Measurements from ENCODE around the gene HBM. TPM values are rescaled to one million over a fixed set of nuclear protein-coding genes. Genes with fewer than 3 reads are reported as not detected.

The HBM gene
- total RNA-seq, 1 experiment from 2014 or later: not detected

GRCh38 chr16:143456-143855 is 22.3 kb upstream of the HBM start:
- Histone ChIP-seq H3K4me3 (ENCODE audit: low read depth in 2 of 2, low read length in 2 of 2) (no peak overlapping the region), H3K36me3 (ENCODE audit: control insufficient read depth, insufficient read depth, low read length) (no peaks in the 10 kb centered on the region), H3K4me1 (ENCODE audit: control insufficient read depth, insufficient read depth, low read length) (no peaks in the 10 kb centered on the region), H3K9me3 (ENCODE audit: control insufficient read depth, insufficient read depth, low read depth, low read length) (no peaks in the 10 kb centered on the region), H3K27me3 (ENCODE audit: control insufficient read depth, insufficient read depth, low read length) (no peaks in the 10 kb centered on the region), H3K27ac (ENCODE audit: low read length) (no peak overlapping the region)
- TF ChIP-seq SIN3A (IDR thresholded peaks at IDR 0.05; ENCODE audit: borderline replicate concordance, insufficient read depth, low read depth, low read length) (no peak), CTCF (IDR thresholded peaks at IDR 0.05) (no peak), REST (IDR thresholded peaks at IDR 0.05; ENCODE audit: insufficient read depth in 1 of 2, low read depth in 2 of 2, low read length in 1 of 2) (no peak), POLR2AphosphoS5 (IDR thresholded peaks at IDR 0.05; ENCODE audit: low read depth, low read length) (no peak), TCF7L2 (IDR thresholded peaks at IDR 0.05; ENCODE audit: low read depth, low read length) (no peak)
- in situ Hi-C loops (cut with HindIII; ENCODE audit: low pct_unique_long_range_greater_than_20kb, low sequenced_read_pairs): no loop called here
- ATAC-seq (no peak), DNase-seq (ENCODE audit: low read depth, low spot score) (no peak)
- CTCF ChIA-PET: interaction anchor here (0.6 kb wide), 1 partner anchor 39 kb away, joined by 7 read pairs; no protein-coding TSS in a partner anchor
- BruUV-seq (replicated peaks): no TSS peak
- intact Hi-C loops (cut with micrococcal nuclease; ENCODE audit: unreplicated experiment): no loop called here
- POLR2A ChIA-PET: no interaction called here

- ChIA-PET CTCF (no interaction called here), POLR2A (no interaction called here)
- H3K4me1 ChIP-seq (ENCODE audit: control insufficient read depth, insufficient read depth, low read length): no peaks in the 10 kb centered on the region
- H3K9me3 ChIP-seq (ENCODE audit: control insufficient read depth, insufficient read depth, low read depth, low read length): no peaks in the 10 kb centered on the region
- intact Hi-C loops (cut with micrococcal nuclease; ENCODE audit: unreplicated experiment) (no loop called here), in situ Hi-C loops (cut with HindIII; ENCODE audit: low pct_unique_long_range_greater_than_20kb, low sequenced_read_pairs) (no loop called here)
- no peak for ATAC-seq
- no TSS peak for BruUV-seq (replicated peaks)
- no peaks in the 10 kb centered on the region for H3K27me3 ChIP-seq (ENCODE audit: control insufficient read depth, insufficient read depth, low read length)
- no peak for DNase-seq (ENCODE audit: low read depth, low spot score)
- no peak overlapping the region for H3K27ac ChIP-seq (ENCODE audit: low read length)
- TF ChIP-seq REST (IDR thresholded peaks at IDR 0.05; ENCODE audit: insufficient read depth in 1 of 2, low read depth in 2 of 2, low read length in 1 of 2): no peak
- TF ChIP-seq CTCF (IDR thresholded peaks at IDR 0.05): no peak
- no peak for TF ChIP-seq POLR2AphosphoS5 (IDR thresholded peaks at IDR 0.05; ENCODE audit: low read depth, low read length)
- no peak for TF ChIP-seq TCF7L2 (IDR thresholded peaks at IDR 0.05; ENCODE audit: low read depth, low read length)
- no peak for TF ChIP-seq SIN3A (IDR thresholded peaks at IDR 0.05; ENCODE audit: borderline replicate concordance, insufficient read depth, low read depth, low read length)
- no peaks in the 10 kb centered on the region for H3K36me3 ChIP-seq (ENCODE audit: control insufficient read depth, insufficient read depth, low read length)
- no peak overlapping the region for H3K4me3 ChIP-seq (ENCODE audit: low read depth in 2 of 2, low read length in 2 of 2)
These were observed 21.0 kb upstream of the HBM start for GRCh38 chr16:144797-145252.
